CD4-positive, alpha-beta T cell (primary cell): Measurements from ENCODE around the gene WDFY4. TPM values are rescaled to one million over a fixed set of nuclear protein-coding genes. Genes with fewer than 3 reads are reported as not detected.

Experiments used
- ATAC-seq: fragments of 200-7000 bp; cut with Tn5 transposase; one replicate; pipeline ENCODE4 v1.10.0; 2022; ENCODE audit warnings: mild to moderate bottlenecking; ENCODE audit not compliant: poor library complexity
- CTCF ChIA-PET: fragments of 350-600 bp; sonication (Branson Sonifier 250); formaldehyde crosslinking; loops from one replicate; lab custom pipeline; 2021; ENCODE audit warnings: antibody characterized with exemption, inconsistent platforms; lab: Charles Lee
- POLR2A ChIA-PET: fragments of 350-600 bp; sonication (Branson Sonifier 250); formaldehyde crosslinking; loops from one replicate; lab custom pipeline; 2021; ENCODE audit warnings: antibody characterized with exemption, inconsistent platforms; lab: Charles Lee
- DNase-seq, 14 experiments: peaks; one replicate each; pipeline ENCODE4 v3.0.0-alpha.2; 2013 to 2020; ENCODE audit warnings: mixed read lengths in 2 of 14
- H3K27ac ChIP-seq, 2 donors: one replicate each; pipeline versions ENCODE4 v1.5.1 to v1.7.0; 2013; ENCODE audit warnings: low read length in 2 of 2, low read depth in 1 of 2, mild to moderate bottlenecking in 1 of 2
- H3K27me3 ChIP-seq, 2 experiments: 1 replicate in 1 of 2; 2 replicates in 1 of 2; pipeline versions ENCODE4 v1.6.1 to v1.7.0; 2013; ENCODE audit warnings: low read length in 2 of 2, control low read depth in 1 of 2, mild to moderate bottlenecking in 1 of 2, moderate library complexity in 1 of 2; ENCODE audit not compliant: insufficient read depth in 2 of 2, control insufficient read depth in 1 of 2
- H3K36me3 ChIP-seq: one replicate; pipeline ENCODE4 v1.6.1; 2013; ENCODE audit warnings: low read length, control low read depth; ENCODE audit not compliant: insufficient read depth
- H3K4me1 ChIP-seq: one replicate; pipeline ENCODE4 v1.6.1; 2013; ENCODE audit warnings: low read length, control low read depth; ENCODE audit not compliant: insufficient read depth
- H3K4me3 ChIP-seq: one replicate; pipeline ENCODE4 v1.5.1; 2013; ENCODE audit warnings: mild to moderate bottlenecking, low read length, moderate library complexity
- H3K9me3 ChIP-seq, 2 experiments: 1 replicate in 1 of 2; 2 replicates in 1 of 2; pipeline versions ENCODE4 v1.6.1 to v1.7.0; 2013; ENCODE audit warnings: low read length in 2 of 2, mild to moderate bottlenecking in 2 of 2, control low read depth in 1 of 2, moderate library complexity in 1 of 2; ENCODE audit not compliant: control insufficient read depth in 1 of 2, insufficient read depth in 1 of 2
- H3K27ac Mint-ChIP-seq: one replicate; pipeline ENCODE4 v1.8.0; 2020; ENCODE audit warnings: mixed read lengths
- H3K27me3 Mint-ChIP-seq: one replicate; pipeline ENCODE4 v1.8.0; 2021; ENCODE audit warnings: mixed read lengths
- H3K36me3 Mint-ChIP-seq: one replicate; pipeline ENCODE4 v1.8.0; 2021; ENCODE audit warnings: low read depth, mixed read lengths
- H3K4me1 Mint-ChIP-seq: one replicate; pipeline ENCODE4 v1.8.0; 2021; ENCODE audit warnings: low read depth, mixed read lengths
- H3K4me3 Mint-ChIP-seq: one replicate; pipeline ENCODE4 v1.8.0; 2020; ENCODE audit warnings: mild to moderate bottlenecking, mixed read lengths
- H3K9me3 Mint-ChIP-seq: one replicate; pipeline ENCODE4 v1.8.0; 2020; ENCODE audit warnings: mixed read lengths
- CTCF ChIP-seq: fragments of 200-600 bp; IDR thresholded peaks from one replicate; pipeline ENCODE4 v1.8.0; 2022; ENCODE audit warnings: antibody characterized with exemption, mild to moderate bottlenecking
- intact Hi-C, 2 experiments: fragments of 100-400 bp; cut with DNase I in 1 of 2; cut with micrococcal nuclease in 1 of 2; formaldehyde crosslinking; loops; one replicate each; pipeline versions ENCODE4 v1.15.1 to v1.9.0; 2023 to 2025; cut with DNase I, micrococcal nuclease
- total RNA-seq, 174 experiments: library from RNA in 2 of 174; stranded (reverse) in 2 of 174; gene quantifications; one replicate each; pipeline ENCODE4 v1.2.3 and lab custom pipeline; 2021 to 2026

WDFY4 gene
- total RNA-seq, 2 experiments from 2014 or later, result 1.3 to 2.5 TPM

- Mint-ChIP-seq H3K4me3 (no peak overlapping the region), H3K27ac (no peak overlapping the region), H3K9me3 (no peaks in the 10 kb centered on the region), H3K4me1 (no peaks in the 10 kb centered on the region), H3K27me3 (no peaks in the 10 kb centered on the region), H3K36me3 (no peaks in the 10 kb centered on the region)
- intact Hi-C loops, result no loop called here
- DNase-seq (no peak), ATAC-seq (no peak)
- Histone ChIP-seq H3K36me3 (no peaks in the 10 kb centered on the region), H3K27me3 (no peaks in the 10 kb centered on the region), H3K4me3 (no peak overlapping the region), H3K4me1 (no peaks in the 10 kb centered on the region), H3K9me3 (peaks cover 0 to 3% of the 10 kb centered on the region in 2 experiments), H3K27ac (no peak overlapping the region)
- ChIA-PET POLR2A (no interaction called here), CTCF (no interaction called here)
- no peak for TF ChIP-seq CTCF
Observed at GRCh38 chr10:48910548-48910947, 225.9 kb downstream of the WDFY4 start.

- Histone ChIP-seq H3K9me3 (peaks cover 0 to 3% of the 10 kb centered on the region in 2 experiments), H3K27me3 (no peaks in the 10 kb centered on the region), H3K4me3 (no peak overlapping the region), H3K27ac (no peak overlapping the region), H3K4me1 (no peaks in the 10 kb centered on the region), H3K36me3 (no peaks in the 10 kb centered on the region)
- H3K4me3 Mint-ChIP-seq, result no peak overlapping the region
- no peak for ATAC-seq
- no peak for DNase-seq
- intact Hi-C loops, result no loop called here
- H3K36me3 Mint-ChIP-seq, result no peaks in the 10 kb centered on the region
- peaks cover 19% of the 10 kb centered on the region for H3K27me3 Mint-ChIP-seq
- H3K4me1 Mint-ChIP-seq, result no peaks in the 10 kb centered on the region
- no peak for TF ChIP-seq CTCF
- no peak overlapping the region for H3K27ac Mint-ChIP-seq
- ChIA-PET CTCF (no interaction called here), POLR2A (no interaction called here)
- no peaks in the 10 kb centered on the region for H3K9me3 Mint-ChIP-seq
Observed at GRCh38 chr10:48913674-48914073, 229.0 kb downstream of the WDFY4 start.

GRCh38 chr10:48923748-48924147 is 239.1 kb downstream of the WDFY4 start:
- no peaks in the 10 kb centered on the region for H3K4me1 Mint-ChIP-seq
- ATAC-seq (no peak), DNase-seq (no peak)
- Histone ChIP-seq H3K27me3 (no peaks in the 10 kb centered on the region), H3K27ac (no peak overlapping the region), H3K4me3 (no peak overlapping the region), H3K9me3 (no peaks in the 10 kb centered on the region), H3K4me1 (no peaks in the 10 kb centered on the region), H3K36me3 (no peaks in the 10 kb centered on the region)
- no peak for TF ChIP-seq CTCF
- H3K36me3 Mint-ChIP-seq, result no peaks in the 10 kb centered on the region
- POLR2A ChIA-PET, result no interaction called here
- no peak overlapping the region for H3K4me3 Mint-ChIP-seq
- H3K9me3 Mint-ChIP-seq, result no peaks in the 10 kb centered on the region
- no peaks in the 10 kb centered on the region for H3K27me3 Mint-ChIP-seq
- CTCF ChIA-PET, result no interaction called here
- intact Hi-C loops, result no loop called here
- H3K27ac Mint-ChIP-seq, result no peak overlapping the region
